Retinal pigment epithelial cell (primary cell): Measurements from ENCODE around the gene MCRIP1.

Experiments used
- DNase-seq: peaks from one replicate; pipeline ENCODE4 v3.0.0-alpha.2; 2010; ENCODE audit warnings: low read depth
- H3K4me3 ChIP-seq: 2 replicates; pipeline ENCODE4 v1.5.1; 2011; ENCODE audit warnings: mild to moderate bottlenecking, low read length, control low read depth, moderate library complexity
- TF ChIP-seq, protein P1 (sequence below): conservative IDR thresholded peaks from 2 replicates; pipeline ENCODE4 v1.5.1; 2011; ENCODE audit warnings: low read depth, low read length, control low read depth, inconsistent platforms

MCRIP1 gene

DNA sequence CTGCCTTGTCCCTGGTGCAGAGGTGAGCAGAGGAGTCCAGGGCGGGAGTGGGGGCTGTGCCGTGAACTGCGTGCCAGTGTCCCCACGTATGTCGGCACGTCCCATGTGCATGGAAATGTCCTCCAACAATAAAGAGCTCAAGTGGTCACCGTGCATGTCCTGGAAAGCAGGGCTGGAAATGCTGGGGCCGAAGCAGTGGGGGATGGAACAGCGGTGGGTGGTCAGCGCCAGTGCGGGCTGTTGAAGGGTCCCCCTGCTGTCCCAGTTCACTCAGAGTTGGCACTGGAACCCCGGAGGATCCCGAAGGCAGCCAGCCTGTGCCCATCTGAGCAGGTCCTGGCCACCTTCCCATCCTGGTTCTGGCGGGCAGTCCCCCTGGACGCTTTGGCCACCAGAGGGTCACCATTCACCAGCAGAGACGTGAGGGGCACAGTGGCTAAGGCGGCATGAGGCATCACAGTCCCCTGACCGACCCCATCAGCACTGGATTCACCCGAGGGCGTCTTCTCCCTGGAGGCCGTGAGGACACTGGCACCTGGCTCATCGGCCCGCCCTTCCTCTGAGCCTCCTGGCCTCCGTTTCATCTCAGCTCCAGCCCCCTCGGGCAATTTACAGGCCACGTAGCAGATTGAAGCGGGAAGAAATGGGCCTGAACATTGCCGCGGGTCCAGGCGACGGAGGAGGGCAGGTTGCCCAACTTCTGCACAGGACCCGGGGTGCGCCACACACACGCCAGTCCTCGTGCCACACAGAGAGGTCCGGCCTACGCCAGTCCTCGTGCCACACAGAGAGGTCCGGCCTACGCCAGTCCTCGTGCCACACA is 19.0 kb downstream of the MCRIP1 start:
- no peak overlapping the region for H3K4me3 ChIP-seq
- TF ChIP-seq, protein P1, sequence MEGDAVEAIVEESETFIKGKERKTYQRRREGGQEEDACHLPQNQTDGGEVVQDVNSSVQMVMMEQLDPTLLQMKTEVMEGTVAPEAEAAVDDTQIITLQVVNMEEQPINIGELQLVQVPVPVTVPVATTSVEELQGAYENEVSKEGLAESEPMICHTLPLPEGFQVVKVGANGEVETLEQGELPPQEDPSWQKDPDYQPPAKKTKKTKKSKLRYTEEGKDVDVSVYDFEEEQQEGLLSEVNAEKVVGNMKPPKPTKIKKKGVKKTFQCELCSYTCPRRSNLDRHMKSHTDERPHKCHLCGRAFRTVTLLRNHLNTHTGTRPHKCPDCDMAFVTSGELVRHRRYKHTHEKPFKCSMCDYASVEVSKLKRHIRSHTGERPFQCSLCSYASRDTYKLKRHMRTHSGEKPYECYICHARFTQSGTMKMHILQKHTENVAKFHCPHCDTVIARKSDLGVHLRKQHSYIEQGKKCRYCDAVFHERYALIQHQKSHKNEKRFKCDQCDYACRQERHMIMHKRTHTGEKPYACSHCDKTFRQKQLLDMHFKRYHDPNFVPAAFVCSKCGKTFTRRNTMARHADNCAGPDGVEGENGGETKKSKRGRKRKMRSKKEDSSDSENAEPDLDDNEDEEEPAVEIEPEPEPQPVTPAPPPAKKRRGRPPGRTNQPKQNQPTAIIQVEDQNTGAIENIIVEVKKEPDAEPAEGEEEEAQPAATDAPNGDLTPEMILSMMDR = no peak
- DNase-seq = no peak

DNA sequence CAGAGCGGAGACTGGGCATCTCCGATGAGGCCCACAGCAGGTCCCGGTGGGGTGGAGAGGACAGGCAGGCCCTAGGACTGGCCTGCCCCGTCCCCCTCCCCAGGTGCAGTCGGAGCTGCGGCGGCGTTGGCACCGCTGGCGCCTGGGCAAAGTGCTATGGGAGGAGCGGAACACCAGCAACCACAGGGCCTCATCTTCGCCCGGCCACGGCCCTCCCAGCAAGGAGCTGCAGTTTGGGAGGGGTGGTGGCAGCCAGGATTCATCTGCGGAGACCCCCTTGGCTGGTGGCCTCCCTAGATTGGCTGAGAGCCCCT is 19.8 kb downstream of the MCRIP1 start:
- no peak for DNase-seq
- no peak overlapping the region for H3K4me3 ChIP-seq
- TF ChIP-seq, protein P1 = no peak

DNA sequence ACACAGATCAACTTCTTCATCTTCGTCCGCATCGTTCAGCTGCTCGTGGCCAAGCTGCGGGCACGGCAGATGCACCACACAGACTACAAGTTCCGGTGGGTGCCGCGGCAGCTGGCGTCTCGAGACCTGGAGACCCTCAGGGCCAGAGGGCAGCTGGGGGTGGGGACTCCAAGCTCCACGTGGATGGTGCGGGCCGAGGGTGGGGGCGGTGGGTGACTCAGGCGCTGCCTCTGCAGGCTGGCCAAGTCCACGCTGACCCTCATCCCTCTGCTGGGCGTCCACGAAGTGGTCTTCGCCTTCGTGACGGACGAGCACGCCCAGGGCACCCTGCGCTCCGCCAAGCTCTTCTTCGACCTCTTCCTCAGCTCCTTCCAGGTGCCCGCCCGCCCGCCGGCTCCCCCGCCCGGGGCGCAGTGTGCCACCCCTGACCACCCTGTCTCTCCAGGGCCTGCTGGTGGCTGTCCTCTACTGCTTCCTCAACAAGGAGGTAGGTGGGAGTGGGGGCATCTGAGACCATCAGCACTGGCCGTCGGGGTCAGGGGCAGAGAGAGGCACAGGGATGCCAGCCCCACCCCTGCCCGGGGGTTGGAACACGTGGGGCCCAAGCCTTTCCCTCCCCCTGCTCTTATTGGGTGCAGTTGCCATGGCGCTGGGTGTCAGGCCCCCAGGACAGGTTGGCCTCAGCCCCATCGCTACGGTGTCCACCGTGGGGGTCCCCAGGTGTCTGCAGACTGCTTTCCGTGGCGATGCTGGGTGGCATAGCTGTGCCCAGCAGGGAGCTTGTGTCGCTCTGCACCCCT is 20.3 kb downstream of the MCRIP1 start:
- H3K4me3 ChIP-seq = no peak overlapping the region
- TF ChIP-seq, protein P1 = no peak
- no peak for DNase-seq

DNA sequence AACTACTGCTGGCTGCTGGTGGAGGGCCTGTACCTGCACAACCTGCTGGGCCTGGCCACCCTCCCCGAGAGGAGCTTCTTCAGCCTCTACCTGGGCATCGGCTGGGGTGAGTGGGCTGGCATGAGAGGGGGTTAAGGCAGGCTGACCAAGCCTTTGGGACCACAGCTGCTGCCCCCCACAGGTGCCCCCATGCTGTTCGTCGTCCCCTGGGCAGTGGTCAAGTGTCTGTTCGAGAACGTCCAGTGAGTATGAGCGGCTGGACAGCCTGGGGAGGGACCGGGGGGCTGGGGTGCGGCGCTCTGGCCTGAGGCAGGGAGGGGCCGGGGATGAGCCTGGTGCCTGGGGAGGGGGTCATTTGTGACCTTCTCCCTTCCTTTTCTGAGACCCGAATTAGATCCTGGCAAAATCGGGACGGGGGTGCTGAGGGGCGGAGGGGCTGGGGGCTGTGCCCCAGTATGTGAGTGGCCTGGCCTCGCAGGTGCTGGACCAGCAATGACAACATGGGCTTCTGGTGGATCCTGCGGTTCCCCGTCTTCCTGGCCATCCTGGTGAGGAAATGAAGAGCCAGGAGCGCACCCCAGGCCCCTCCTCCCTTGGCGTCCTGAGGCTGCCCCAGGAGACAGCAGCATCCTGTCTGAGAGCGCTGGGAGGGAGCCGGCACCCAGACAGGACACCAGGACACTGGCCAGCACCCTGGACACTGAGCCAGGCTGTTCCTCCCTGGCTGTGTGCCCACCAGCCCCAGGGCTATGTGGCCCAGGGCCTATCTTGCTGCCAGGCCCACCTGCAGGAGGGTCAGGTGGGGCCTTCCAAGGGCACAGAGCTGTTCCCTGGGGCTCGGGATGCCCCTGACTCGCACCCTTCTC is 21.2 kb downstream of the MCRIP1 start:
- TF ChIP-seq, protein P1 = no peak
- DNase-seq = no peak
- H3K4me3 ChIP-seq = no peak overlapping the region

DNA sequence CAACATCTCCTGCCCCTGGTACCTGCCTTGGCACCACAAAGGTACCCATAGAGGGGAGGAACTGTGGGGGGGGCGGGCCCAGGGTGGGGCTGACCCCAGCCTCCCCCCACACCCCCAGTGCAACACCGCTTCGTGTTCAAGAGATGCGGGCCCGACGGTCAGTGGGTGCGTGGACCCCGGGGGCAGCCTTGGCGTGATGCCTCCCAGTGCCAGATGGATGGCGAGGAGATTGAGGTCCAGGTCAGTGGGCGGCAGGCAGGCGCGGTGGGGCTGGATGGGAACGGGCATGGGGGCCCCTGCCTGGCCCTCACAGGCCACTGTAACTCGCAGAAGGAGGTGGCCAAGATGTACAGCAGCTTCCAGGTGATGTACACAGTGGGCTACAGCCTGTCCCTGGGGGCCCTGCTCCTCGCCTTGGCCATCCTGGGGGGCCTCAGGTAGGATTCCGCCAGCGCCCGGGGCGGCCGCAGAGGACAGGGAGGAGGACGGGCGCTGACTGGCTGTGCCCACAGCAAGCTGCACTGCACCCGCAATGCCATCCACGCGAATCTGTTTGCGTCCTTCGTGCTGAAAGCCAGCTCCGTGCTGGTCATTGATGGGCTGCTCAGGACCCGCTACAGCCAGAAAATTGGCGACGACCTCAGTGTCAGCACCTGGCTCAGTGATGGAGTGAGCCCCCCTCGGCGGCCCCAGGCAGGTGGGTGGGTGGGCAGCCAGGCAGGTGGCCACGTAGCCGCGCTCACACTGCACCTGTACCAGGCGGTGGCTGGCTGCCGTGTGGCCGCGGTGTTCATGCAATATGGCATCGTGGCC is 22.0 kb downstream of the MCRIP1 start:
- TF ChIP-seq, protein P1 = no peak
- no peak for DNase-seq
- no peak overlapping the region for H3K4me3 ChIP-seq

DNA sequence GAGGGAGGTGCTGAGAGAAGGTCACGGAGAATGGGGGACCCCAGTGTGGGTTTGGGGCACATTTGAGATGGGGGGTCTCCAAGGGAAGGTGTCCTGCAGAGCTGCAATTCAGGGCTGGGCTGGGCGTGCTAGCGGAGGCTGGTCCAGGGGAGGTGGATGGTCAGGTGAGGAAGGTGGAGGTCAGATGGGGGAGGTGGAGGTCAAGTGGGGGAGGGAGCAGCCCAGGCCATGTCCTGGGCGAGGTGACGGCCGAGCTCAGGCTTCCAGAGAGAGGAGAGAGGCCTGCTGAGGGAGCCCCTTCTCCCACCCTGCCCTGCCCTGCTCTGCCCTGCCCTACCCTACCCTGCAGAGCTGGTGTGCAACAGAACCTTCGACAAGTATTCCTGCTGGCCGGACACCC is 22.6 kb downstream of the MCRIP1 start:
- TF ChIP-seq, protein P1 = no peak
- no peak overlapping the region for H3K4me3 ChIP-seq
- DNase-seq = no peak
